AG04450 (cell line): ENCODE measurements around the gene PSMG4. TPM values are rescaled to one million over a fixed set of nuclear protein-coding genes. Genes with fewer than 3 reads are reported as not detected.

Experiments
- CTCF ChIA-PET: fragments of 300-600, 350-600 bp; formaldehyde crosslinking; extraction: SDS; loops from one replicate; lab custom pipeline; 2022; ENCODE audit warnings: antibody characterized with exemption, inconsistent platforms; lab: Charles Lee
- POLR2A ChIA-PET: fragments of 350-600 bp; formaldehyde crosslinking; extraction: SDS; loops from one replicate; lab custom pipeline; 2021; ENCODE audit warnings: antibody characterized with exemption, inconsistent platforms; lab: Yijun Ruan, JAX
- DNase-seq: peaks from one replicate; pipeline ENCODE4 v3.0.0-alpha.2; 2011; ENCODE audit warnings: low read depth, low spot score
- H3K27ac ChIP-seq: one replicate; pipeline ENCODE4 v1.5.1; 2012; ENCODE audit warnings: low read depth, low read length, control low read depth
- H3K27me3 ChIP-seq: one replicate; pipeline ENCODE4 v1.6.0; 2012; ENCODE audit warnings: low read length; ENCODE audit not compliant: control insufficient read depth, insufficient read depth
- H3K4me3 ChIP-seq: 2 replicates; pipeline ENCODE4 v1.5.1; 2011; ENCODE audit warnings: mild to moderate bottlenecking, low read depth, low read length, control low read depth
- H3K9me3 ChIP-seq: 2 replicates; pipeline ENCODE4 v1.5.1; 2012; ENCODE audit warnings: low read length; ENCODE audit not compliant: control insufficient read depth, insufficient read depth
- polyA plus RNA-seq: library from polyadenylated mRNA; depleted of rRNA; stranded (reverse); fragments of >200 nt; gene quantifications from 2 replicates; pipeline ENCODE4 v1.2.3, GENCODE V29; 2011
- TF ChIP-seq, protein P1 (sequence below): IDR thresholded peaks from 2 replicates; pipeline ENCODE4 v1.5.1; 2011; ENCODE audit warnings: low read depth, low read length, control low read depth, inconsistent platforms

Gene PSMG4
- polyA plus RNA-seq, 1 experiment = 15.8 TPM

DNA sequence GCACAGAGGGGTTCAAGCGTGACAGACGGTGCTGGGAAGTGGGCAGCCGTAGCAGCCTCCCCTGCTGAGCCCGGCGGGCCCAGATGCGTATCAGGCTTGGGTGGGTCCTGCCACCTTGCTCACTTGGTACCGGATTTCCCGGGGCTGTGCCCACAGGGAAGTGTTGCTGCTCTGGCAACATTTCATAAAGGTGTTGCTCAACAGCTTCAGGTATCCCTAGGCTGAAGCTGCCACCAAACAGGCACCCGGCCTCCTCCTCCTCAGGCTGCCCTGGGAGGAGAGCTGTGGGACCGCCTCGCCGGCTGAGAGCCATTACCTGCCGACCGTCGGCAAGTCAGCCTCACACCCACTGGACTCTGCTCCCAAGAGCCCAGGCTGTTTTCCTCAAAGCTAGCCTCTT is 11.5 kb downstream of the PSMG4 start:
- TF ChIP-seq, protein P1, sequence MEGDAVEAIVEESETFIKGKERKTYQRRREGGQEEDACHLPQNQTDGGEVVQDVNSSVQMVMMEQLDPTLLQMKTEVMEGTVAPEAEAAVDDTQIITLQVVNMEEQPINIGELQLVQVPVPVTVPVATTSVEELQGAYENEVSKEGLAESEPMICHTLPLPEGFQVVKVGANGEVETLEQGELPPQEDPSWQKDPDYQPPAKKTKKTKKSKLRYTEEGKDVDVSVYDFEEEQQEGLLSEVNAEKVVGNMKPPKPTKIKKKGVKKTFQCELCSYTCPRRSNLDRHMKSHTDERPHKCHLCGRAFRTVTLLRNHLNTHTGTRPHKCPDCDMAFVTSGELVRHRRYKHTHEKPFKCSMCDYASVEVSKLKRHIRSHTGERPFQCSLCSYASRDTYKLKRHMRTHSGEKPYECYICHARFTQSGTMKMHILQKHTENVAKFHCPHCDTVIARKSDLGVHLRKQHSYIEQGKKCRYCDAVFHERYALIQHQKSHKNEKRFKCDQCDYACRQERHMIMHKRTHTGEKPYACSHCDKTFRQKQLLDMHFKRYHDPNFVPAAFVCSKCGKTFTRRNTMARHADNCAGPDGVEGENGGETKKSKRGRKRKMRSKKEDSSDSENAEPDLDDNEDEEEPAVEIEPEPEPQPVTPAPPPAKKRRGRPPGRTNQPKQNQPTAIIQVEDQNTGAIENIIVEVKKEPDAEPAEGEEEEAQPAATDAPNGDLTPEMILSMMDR = no peak
- CTCF ChIA-PET = no interaction called here
- POLR2A ChIA-PET = no interaction called here
- H3K27ac ChIP-seq = no peak overlapping the region
- no peak for DNase-seq
- no peaks in the 10 kb centered on the region for H3K27me3 ChIP-seq
- no peak overlapping the region for H3K4me3 ChIP-seq
- H3K9me3 ChIP-seq = no peaks in the 10 kb centered on the region; the same call in 1 of the 2 replicates

DNA sequence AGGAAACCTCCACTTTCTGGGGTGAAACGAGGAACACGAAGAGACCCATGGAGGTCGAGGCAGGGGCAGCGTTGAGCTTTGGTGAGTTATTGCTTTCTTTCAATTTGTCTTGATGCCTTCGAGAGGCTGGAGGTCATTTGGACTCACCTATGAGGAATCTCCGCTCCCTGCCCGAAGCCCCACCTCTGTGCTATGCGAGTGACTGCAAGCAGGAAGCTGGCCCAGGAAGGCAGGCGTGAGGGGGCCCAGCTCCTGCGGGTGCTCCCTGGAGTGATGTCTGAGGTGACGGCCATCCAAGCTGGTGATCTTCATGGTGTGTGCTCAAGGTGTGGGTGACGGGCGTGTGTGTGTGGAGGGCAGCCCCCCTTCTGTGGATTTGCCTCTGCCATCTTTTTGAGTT is 13.0 kb downstream of the PSMG4 start:
- CTCF ChIA-PET = interaction anchor here (0.8 to 1.2 kb wide), 3 partner anchors 20 to 146 kb away, joined by 3 to 5 read pairs (median 5); no protein-coding TSS in a partner anchor
- Histone ChIP-seq H3K9me3 (no peaks in the 10 kb centered on the region; the same call in 1 of the 2 replicates), H3K27ac (no peak overlapping the region), H3K4me3 (no peak overlapping the region), H3K27me3 (no peaks in the 10 kb centered on the region)
- POLR2A ChIA-PET = no interaction called here
- TF ChIP-seq, protein P1 = no peak
- DNase-seq = no peak

DNA sequence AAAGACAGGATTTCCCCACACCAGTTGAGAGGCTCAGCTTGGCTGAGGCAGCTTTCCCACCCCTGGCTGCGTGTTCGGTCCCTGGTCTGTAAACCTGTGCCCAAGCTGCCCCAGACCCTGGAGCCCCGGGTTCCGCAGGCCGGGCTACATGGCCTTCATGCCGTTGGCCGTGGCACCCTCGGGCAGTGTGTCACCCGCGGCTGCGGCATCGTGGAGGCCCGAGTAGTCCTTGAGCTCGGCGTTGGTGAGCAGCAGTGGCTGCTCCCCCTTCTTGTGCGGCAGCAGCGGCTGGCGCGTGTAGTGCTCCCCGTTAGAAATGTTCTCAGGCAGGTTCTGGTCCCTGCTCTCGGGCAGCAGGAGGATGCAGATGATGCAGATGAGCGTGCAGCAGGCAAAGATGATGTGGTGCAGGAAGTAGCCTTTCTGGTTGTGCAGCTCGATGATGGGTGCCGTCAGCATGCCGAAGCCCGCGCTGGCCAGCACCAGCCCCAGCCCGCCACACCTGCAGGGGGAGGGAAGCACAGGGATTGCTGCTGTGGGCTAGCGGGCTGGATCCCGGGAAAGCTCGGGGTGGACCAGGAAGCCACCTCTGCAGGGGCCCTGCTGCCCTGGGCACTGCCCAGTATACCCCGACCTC is 14.3 kb downstream of the PSMG4 start:
- Histone ChIP-seq H3K27ac (peak overlapping the region; percentile 11), H3K4me3 (no peak overlapping the region), H3K9me3 (no peaks in the 10 kb centered on the region; the same call in 1 of the 2 replicates), H3K27me3 (no peaks in the 10 kb centered on the region)
- TF ChIP-seq, protein P1 = no peak
- no peak for DNase-seq
- CTCF ChIA-PET = interaction anchor here (0.6 to 1.0 kb wide), 2 partner anchors 21 to 205 kb away, joined by 3 read pairs; partner anchors contain the start of gene RIPK1
- POLR2A ChIA-PET = no interaction called here

DNA sequence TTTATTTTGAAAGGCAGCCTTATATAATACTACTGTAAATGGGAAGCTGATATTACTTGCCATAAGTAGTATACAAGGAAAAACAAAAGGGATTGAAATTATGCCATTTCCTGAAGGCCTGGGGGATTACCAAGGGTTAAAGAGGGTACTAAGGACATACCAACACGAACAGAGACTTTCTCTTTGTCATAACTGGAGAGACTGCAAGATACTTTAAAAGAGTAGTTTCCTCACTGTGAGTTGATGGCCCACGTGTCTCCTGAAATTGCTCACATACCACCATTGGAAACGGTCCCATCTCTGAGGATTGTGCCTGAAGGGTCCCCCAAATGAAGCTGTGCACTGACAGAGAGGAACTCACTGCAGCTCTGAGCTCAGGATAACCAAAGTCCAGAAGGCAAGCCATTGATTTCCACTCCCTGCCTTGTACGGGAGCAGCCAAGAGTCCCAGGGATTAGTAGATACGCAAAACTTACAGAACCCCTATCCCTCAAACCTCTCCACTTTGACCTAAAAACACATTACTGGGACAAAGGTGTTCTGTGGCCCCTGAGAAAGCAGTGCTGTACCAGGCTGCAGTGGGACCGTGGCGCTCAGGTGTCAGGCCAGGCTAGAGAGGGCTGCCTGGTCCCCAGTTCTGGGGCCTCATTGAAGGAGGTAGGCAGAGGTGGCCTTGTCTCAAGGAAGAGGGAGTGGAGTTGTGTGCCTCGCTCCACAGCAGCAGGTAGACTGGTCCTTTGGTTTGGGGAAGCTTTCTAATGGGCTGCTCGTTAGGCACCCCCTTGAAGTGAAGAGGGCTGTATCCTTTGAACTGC is 15.2 kb downstream of the PSMG4 start:
- H3K9me3 ChIP-seq = no peaks in the 10 kb centered on the region; the same call in 1 of the 2 replicates
- TF ChIP-seq, protein P1 = no peak
- ChIA-PET CTCF (interaction anchor here (1.0 kb wide), 2 partner anchors 22 to 614 kb away, joined by 3 to 4 read pairs; no protein-coding TSS in a partner anchor), POLR2A (no interaction called here)
- H3K27ac ChIP-seq = no peak overlapping the region
- no peaks in the 10 kb centered on the region for H3K27me3 ChIP-seq
- no peak for DNase-seq
- H3K4me3 ChIP-seq = no peak overlapping the region
